Suppressor macrophage (primary cell): ENCODE measurements around the gene IL2RA.
A peak's percentile ranks its signal among the peaks of the same experiment; 100 is the strongest.
"Not testable (repeated sequence)": the region's sequence is repeated elsewhere in the genome, so short reads cannot be mapped to it uniquely, and the experiment has no call there.

Experiments used
- DNase-seq, 4 experiments: peaks; one replicate each; pipeline ENCODE4 v3.0.0-alpha.2; 2020 to 2022

IL2RA gene

DNA sequence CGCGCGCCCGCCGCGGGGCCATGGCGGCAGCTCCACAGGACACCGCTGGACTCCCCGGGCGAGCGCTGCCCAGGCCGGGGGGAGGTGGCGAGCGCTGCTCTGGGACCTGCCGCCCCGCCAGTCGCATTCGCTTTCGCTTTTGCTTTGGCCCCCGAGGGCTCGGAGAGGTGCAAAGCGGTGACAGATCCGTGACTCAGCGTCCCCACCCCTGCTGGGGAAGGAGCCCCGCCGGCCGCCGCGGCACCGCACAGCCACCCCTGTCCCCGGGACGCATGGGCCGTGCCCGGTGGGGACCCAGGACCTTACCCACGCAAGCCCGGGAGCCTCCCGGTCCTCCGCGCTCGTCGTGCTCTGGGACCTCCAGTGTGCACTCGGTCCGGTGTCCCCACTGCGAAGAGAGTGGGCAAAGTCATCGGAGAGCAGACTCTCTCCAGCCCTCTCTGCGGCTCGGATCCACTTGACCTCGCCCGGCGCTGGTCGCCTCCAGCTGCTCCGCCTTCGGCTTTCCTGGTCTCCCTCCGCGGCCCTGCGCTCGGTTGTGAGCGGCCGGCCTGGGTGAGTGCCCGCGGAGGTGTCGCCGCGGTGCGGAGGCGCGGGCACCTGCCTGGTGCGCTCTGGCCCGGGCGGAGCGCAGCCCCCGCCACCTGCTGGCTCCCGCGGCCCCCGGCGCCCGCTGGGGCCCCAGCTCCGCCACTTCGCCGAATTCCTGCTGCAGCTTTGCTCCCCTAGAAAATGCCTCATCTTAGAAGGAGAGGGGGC lies 84.5 kb downstream of the IL2RA start, which contains the start of gene IL15RA:
Gene IL15RA (minus strand): TSS at position 73 of the 759 bp plus-strand sequence. CDS start 51 bp downstream, at position 22.
- DNase-seq, result peak; percentile 60 to 79 (median 72)

GRCh38 chr10:5976512-5977470 lies 85.4 kb downstream of the IL2RA start:
- DNase-seq, result peak; percentile 30 to 75 (median 57)

GRCh38 chr10:5975641-5976473 lies 86.3 kb downstream of the IL2RA start:
- DNase-seq, result peak; percentile 68 to 85 (median 79)

DNA sequence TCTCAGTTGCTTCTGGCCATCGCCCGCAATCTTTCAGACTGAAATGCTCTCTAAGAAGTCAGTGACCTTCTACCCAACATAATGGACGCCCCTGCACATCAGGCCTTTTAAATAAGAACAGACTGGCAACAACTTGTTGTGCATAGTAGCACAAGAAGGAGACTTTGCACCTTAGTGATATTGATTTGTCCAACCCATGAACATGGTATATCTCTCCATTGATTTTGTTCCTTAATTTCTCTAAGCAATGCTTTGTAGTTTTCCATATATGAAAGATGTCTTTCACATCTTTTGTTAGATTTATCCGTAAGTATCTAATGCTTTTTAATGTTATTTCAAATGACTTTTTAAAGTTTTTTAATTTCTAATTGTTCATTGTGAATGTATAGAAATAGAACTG lies 89.1 kb downstream of the IL2RA start:
- no peak for DNase-seq

DNA sequence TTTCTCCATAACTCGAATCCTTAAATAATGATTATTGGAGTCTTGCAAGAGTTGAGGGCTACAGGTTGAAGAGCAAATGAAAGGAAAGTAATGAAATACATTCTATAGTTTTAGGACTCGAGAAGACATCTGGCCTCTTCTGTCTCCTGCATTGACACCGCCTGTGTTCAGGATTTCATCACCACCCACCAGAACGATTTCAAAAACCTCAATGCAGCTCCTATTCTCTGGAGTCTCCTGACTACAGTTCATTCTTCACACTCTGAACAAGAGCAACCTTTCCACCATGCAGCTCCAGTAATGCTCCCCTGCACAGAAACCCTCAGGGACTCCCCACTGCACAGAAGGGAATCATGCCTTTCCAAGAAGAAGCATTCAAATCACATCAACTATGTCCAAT lies 90.3 kb downstream of the IL2RA start:
- DNase-seq, result peak in 2 of 4 experiments; percentile 12 to 26

GRCh38 chr10:5971315-5971832 lies 90.8 kb downstream of the IL2RA start:
- peak; percentile 31 to 66 (median 55) for DNase-seq

DNA sequence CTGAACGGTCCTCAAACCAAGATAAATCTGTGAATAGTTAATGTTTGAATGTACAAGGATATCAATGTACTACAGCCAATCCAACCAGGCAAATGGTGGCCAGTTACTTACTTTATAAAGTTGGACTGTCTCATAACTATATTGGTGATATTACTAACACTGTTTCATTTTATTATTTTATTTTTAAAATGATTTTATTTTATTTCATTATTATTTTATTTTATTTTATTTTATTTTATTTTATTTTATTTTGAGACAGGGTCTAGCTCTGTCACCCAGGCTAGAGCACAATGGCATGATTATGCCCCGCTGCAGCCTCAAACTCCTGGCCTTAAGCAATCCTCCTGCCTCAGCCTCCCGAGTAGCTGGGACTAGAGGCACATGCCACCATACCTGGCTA lies 91.6 kb downstream of the IL2RA start:
- no peak for DNase-seq

DNA sequence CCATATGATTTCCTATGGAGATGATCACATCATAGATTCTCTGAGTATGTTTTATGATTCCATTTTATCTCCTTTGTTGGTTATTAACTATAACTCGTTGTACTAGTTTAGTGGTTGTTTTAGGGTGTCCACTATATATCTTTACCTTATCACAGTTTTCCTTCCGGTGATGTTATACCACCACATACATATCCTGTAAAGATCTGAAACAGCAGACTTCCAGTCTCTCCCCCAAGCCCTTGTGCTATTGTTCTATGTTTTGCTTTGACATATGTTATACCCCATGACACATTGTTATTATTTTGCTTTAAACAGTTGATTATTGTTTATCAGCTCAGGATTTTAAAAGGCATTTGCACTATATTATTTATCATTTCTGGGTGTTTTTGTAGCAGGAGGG lies 92.1 kb downstream of the IL2RA start:
- no peak for DNase-seq

GRCh38 chr10:5968681-5969453 lies 93.3 kb downstream of the IL2RA start:
- DNase-seq, result no peak

DNA sequence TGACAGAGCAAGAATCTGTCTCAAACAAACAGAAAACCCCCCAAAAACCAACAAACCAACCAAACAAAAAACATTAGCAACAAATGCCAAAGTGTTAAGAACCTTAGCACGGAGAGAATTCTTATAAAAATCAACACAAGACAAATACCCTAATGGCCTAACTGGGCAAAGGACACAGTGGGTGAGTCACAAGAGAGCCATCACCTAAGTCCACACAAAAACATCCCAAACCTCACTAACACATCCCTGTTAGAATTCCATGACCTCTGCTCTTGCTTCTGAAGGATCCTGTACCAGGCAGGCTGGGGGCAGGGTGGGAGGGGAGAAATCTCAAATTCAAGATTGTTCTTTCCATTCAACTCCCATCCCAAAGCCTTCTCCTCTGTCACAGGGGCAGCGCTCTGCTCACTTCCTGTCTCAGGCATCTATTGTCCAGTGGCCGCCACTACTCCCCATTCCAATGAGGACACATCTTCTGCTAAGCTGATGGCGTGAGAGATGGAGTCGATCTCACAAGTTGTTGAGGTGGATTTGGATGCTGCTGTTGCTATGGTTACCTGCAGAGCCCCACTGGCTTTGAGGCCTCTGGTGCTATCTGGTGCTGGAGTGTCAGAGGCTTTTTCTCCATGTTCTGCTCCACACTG lies 94.0 kb downstream of the IL2RA start:
- no peak for DNase-seq

GRCh38 chr10:5965266-5965665 lies 96.9 kb downstream of the IL2RA start:
- DNase-seq, result no peak

DNA sequence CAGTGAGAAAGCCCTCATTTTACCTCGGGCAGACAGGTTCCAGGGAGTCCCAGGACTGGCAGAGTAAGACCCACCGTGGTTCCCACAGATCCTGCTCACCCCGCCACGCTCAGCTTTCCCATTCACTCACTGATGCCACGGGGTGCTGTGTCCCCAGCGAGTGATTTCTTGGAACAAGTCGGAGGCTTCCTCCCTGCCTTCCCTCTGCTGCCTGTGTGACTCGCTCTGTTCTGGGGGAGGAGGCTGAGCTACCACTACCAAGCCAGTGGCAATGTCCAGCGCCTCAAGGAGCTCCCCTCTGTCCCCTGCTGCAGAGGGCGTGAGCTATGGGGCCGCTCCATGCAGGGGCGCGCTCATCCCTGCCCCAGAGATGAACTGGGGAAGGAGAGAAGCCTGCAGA lies 97.4 kb downstream of the IL2RA start:
- DNase-seq, result no peak

DNA sequence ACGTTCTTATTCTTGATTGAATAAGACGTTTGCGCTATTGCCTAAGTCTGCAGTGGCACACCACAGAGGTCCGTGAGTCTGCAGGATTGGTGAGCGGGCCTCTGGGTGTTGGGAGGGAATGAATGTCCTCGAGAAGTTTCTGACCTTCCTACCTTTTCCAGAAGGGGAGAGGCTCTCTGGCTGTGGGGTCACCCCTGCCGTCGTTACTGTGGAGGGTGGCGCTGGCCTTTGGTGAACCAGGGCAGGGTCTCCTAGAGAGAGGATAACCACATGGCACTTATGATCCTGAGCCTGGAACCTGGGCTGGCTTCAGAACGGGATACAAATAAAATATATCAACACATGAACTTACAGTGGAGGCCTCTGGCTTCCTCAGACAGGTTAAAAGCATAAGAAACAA lies 98.6 kb downstream of the IL2RA start:
- no peak for DNase-seq

DNA sequence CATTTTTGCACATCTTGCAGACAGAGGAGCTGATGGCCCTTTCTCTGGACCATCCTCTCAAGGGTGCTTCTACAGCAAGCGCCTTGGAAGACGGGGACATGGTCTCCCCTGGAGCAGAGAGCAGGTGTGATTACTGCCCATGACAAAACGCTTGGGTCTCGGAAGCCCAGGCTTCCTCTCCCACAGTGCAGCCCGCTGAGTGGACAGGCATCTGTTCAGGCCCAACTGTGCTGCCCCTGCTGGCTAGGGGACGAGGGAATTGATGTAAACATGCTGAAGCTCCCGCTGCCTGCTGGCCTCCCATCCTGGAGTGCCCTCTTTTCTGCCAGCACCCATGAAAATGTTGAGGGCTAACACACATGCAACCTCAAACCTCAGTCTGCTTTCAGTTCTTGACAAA lies 99.1 kb downstream of the IL2RA start:
- DNase-seq, result no peak

DNA sequence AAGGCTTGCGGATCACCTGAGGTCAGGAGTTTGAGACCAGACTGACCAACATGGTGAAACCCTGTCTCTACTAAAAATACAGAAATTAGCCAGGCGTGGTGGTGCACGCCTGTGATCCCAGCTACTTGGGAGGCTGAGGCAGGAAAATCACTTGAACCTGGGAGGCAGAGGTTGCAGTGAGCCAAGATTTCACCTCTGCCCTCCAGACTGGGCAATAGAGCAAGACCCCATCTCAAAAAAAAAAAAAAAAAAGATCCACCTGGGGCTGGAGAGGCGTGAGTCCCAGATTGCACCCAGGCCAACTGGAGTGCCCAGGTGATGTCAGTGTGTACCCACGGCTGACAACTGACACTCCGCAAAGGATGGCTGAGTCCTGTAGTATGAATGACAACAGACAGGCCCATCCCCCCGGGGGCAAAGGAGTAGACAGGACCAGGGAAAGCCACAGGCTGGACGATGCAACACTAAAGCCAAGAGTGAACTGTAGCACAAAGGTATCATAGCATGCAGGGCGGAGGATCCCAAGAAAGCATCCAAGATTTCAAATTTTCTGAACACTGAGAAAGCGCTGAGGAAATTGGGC lies 99.7 kb downstream of the IL2RA start:
- DNase-seq, result not testable (repeated sequence)

DNA sequence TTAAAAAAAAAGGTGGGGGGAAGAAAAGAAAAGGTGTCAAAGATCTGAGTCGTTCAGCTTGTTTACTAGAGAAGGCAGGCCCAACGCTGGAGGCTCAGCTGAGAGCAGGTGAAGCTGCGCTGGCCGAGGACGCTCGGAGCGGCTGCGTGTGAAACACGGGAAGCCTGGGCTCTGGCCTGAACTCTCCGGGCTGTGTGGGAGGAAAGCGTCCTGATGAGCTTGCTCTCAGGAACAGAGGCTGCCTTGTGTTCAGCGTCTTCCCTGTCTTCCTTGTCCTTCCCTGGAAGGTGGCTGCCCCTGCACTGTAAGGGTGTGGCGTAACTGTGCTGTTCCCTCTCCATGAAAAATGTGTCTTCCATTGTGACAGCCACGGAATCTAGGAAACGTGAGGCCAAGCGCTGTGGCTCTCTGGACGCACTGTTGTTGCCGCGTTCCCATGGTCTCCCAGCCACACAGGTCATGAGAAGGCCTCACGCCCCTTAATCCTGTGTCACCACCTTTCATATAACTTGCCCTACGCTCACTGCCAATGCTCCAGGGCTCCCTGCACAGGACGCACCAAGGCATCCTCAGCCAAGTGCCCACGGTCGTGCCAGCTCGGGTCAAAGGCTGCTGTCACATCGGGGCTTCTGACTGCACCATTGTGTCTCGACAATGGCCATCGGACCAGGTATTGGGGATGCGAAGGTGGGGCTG lies 100.6 kb downstream of the IL2RA start:
- DNase-seq, result no peak

- DNase-seq, result not testable (repeated sequence)
Observed at GRCh38 chr10:5960973-5961275, 101.2 kb downstream of the IL2RA start.
